OCI-LY7 (cell line): Measurements from ENCODE around the gene DOCK1. TPM values are rescaled to one million over a fixed set of nuclear protein-coding genes. Genes with fewer than 3 reads are reported as not detected.

Experiments used
- BruUV-seq: library from RNA; stranded (reverse); fragments of 400-500 nt; replicated peaks from 2 replicates; lab custom pipeline; 2021; lab: Mats Ljungman, UMichigan
- CTCF ChIA-PET: fragments of 300-600 bp; sonication (Branson Sonifier 250); formaldehyde crosslinking; loops from one replicate; lab custom pipeline; 2022; ENCODE audit warnings: antibody characterized with exemption; ENCODE audit not compliant: unreplicated experiment; lab: Charles Lee
- POLR2A ChIA-PET: fragments of 300-600 bp; sonication (Branson Sonifier 250); formaldehyde crosslinking; loops from one replicate; lab custom pipeline; 2022; ENCODE audit warnings: antibody characterized with exemption; lab: Charles Lee
- DNase-seq: peaks from one replicate; pipeline ENCODE4 v3.0.0-alpha.2; 2015; ENCODE audit warnings: low spot score
- H2AFZ ChIP-seq: fragments of 200-600 bp; sonication (generic), shearing (Covaris generic); 2 replicates; pipeline ENCODE4 v1.6.1; 2014; ENCODE audit warnings: mild to moderate bottlenecking, antibody characterized with exemption, low read length, moderate library complexity
- H3K27ac ChIP-seq: fragments of 200-600 bp; sonication (generic); 2 replicates; pipeline ENCODE4 v1.5.1; 2014; ENCODE audit warnings: mixed run types, low read depth, mild to moderate bottlenecking, moderate library complexity, low read length, inconsistent platforms; ENCODE audit not compliant: poor library complexity, severe bottlenecking
- H3K36me3 ChIP-seq: fragments of 200-600 bp; sonication (generic); 2 replicates; pipeline ENCODE4 v1.6.1; 2014; ENCODE audit warnings: mild to moderate bottlenecking, antibody characterized with exemption, low read length, moderate library complexity, mixed read lengths; ENCODE audit not compliant: insufficient read depth
- H3K4me1 ChIP-seq: fragments of 200-600 bp; sonication (generic); 2 replicates; pipeline ENCODE4 v1.5.1; 2014; ENCODE audit warnings: mild to moderate bottlenecking, low read length; ENCODE audit not compliant: insufficient read depth, poor library complexity, severe bottlenecking
- H3K4me2 ChIP-seq: fragments of 200-600 bp; sonication (generic); 2 replicates; pipeline ENCODE4 v1.6.1; 2014; ENCODE audit warnings: mild to moderate bottlenecking, low read length
- H3K4me3 ChIP-seq: fragments of 200-600 bp; sonication (generic); 2 replicates; pipeline ENCODE4 v1.5.1; 2014; ENCODE audit warnings: mild to moderate bottlenecking, low read depth, low read length; ENCODE audit not compliant: poor library complexity, severe bottlenecking
- H3K79me2 ChIP-seq: fragments of 200-600 bp; sonication (generic); 2 replicates; pipeline ENCODE4 v1.6.1; 2016; ENCODE audit warnings: low read depth, mild to moderate bottlenecking, low read length, moderate library complexity, mixed read lengths; ENCODE audit not compliant: insufficient read depth
- H3K9me2 ChIP-seq: fragments of 200-600 bp; sonication (generic); 2 replicates; pipeline ENCODE4 v1.6.1; 2016; ENCODE audit warnings: mild to moderate bottlenecking, low read length, mixed read lengths; ENCODE audit not compliant: insufficient read depth
- H3K9me3 ChIP-seq: fragments of 200-600 bp; sonication (generic); 2 replicates; pipeline ENCODE4 v1.6.1; 2014; ENCODE audit warnings: mild to moderate bottlenecking, mixed run types, low read length, mixed read lengths
- H4K20me1 ChIP-seq: fragments of 200-600 bp; sonication (generic); 2 replicates; pipeline ENCODE4 v1.6.1; 2014; ENCODE audit warnings: mild to moderate bottlenecking, antibody characterized with exemption, low read length, moderate library complexity, mixed read lengths; ENCODE audit not compliant: insufficient read depth
- EZH2phosphoT487 ChIP-seq: fragments of 200-600 bp; sonication (generic); IDR thresholded peaks from 2 replicates; pipeline ENCODE4 v1.6.1; 2018; ENCODE audit warnings: low read depth, borderline replicate concordance, mild to moderate bottlenecking, mixed run types, antibody characterized with exemption, low read length, moderate library complexity, mixed read lengths
- intact Hi-C: fragments of 100-400 bp; cut with micrococcal nuclease; formaldehyde crosslinking; loops from one replicate; pipeline ENCODE4 v1.10.0; 2022; ENCODE audit not compliant: unreplicated experiment
- total RNA-seq, 2 experiments: library from RNA; depleted of rRNA in 1 of 2; stranded (reverse); fragments of >200 nt in 1 of 2; shearing (Covaris generic) in 1 of 2; gene quantifications; 2 replicates each; pipeline ENCODE4 v1.2.3, GENCODE V29; 2014 to 2022
- TF ChIP-seq, protein P1 (sequence below): fragments of 200-600 bp; sonication (generic); conservative IDR thresholded peaks from 2 replicates; pipeline ENCODE4 v1.5.1; 2014; ENCODE audit warnings: mild to moderate bottlenecking, antibody characterized with exemption, low read length, moderate library complexity, mixed read lengths

The DOCK1 gene
- total RNA-seq, 2 experiments from 2014 or later = not detected

- Histone ChIP-seq H3K4me3 (no peak overlapping the region), H3K9me3 (peaks cover 20% of the 10 kb centered on the region), H3K79me2 (no peaks in the 10 kb centered on the region), H3K36me3 (no peaks in the 10 kb centered on the region), H3K4me1 (no peaks in the 10 kb centered on the region), H3K4me2 (no peak overlapping the region), H2AFZ (no peak overlapping the region), H3K27ac (no peak overlapping the region), H3K9me2 (no peaks in the 10 kb centered on the region), H4K20me1 (no peaks in the 10 kb centered on the region)
- intact Hi-C loops = no loop called here
- POLR2A ChIA-PET = interaction anchor here (0.6 kb wide), 1 partner anchor 31 kb away, joined by 3 read pairs; no protein-coding TSS in a partner anchor
- BruUV-seq = no TSS peak
- no peak for DNase-seq
- CTCF ChIA-PET = no interaction called here
- TF ChIP-seq EZH2phosphoT487 = no peak
- TF ChIP-seq, protein P1, sequence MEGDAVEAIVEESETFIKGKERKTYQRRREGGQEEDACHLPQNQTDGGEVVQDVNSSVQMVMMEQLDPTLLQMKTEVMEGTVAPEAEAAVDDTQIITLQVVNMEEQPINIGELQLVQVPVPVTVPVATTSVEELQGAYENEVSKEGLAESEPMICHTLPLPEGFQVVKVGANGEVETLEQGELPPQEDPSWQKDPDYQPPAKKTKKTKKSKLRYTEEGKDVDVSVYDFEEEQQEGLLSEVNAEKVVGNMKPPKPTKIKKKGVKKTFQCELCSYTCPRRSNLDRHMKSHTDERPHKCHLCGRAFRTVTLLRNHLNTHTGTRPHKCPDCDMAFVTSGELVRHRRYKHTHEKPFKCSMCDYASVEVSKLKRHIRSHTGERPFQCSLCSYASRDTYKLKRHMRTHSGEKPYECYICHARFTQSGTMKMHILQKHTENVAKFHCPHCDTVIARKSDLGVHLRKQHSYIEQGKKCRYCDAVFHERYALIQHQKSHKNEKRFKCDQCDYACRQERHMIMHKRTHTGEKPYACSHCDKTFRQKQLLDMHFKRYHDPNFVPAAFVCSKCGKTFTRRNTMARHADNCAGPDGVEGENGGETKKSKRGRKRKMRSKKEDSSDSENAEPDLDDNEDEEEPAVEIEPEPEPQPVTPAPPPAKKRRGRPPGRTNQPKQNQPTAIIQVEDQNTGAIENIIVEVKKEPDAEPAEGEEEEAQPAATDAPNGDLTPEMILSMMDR = no peak
These were observed 51.5 kb downstream of the DOCK1 start for GRCh38 chr10:126956712-126957108.

DNA sequence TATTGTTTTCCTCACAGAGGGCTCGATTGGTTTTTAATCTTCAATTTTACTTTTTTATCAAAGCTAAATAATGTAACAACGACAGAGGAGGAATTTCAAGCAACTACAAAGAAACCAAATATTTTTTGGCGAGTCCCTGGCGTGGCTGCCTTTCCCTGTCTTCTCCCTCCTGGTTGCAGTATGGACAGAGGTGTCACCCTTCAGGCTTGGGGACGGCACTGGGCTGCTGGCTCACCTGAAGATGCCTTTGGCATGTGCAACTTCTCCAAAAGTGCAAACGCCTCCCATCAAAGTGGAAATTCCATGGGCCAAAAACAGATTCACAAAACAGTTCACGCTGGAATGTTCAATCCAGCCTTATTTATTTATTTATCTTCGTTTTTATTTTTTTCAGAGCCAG is 51.9 kb downstream of the DOCK1 start:
- no peak overlapping the region for H2AFZ ChIP-seq
- BruUV-seq = no TSS peak
- DNase-seq = no peak
- CTCF ChIA-PET = no interaction called here
- H3K4me1 ChIP-seq = no peaks in the 10 kb centered on the region
- no peaks in the 10 kb centered on the region for H3K9me2 ChIP-seq
- no peaks in the 10 kb centered on the region for H4K20me1 ChIP-seq
- no peaks in the 10 kb centered on the region for H3K79me2 ChIP-seq
- intact Hi-C loops = no loop called here
- H3K4me2 ChIP-seq = no peak overlapping the region
- H3K27ac ChIP-seq = no peak overlapping the region
- H3K9me3 ChIP-seq = peaks cover 18% of the 10 kb centered on the region
- H3K36me3 ChIP-seq = no peaks in the 10 kb centered on the region
- POLR2A ChIA-PET = interaction anchor here (0.6 kb wide), 1 partner anchor 31 kb away, joined by 3 read pairs; no protein-coding TSS in a partner anchor
- TF ChIP-seq, protein P1 = no peak
- TF ChIP-seq EZH2phosphoT487 = no peak
- no peak overlapping the region for H3K4me3 ChIP-seq

DNA sequence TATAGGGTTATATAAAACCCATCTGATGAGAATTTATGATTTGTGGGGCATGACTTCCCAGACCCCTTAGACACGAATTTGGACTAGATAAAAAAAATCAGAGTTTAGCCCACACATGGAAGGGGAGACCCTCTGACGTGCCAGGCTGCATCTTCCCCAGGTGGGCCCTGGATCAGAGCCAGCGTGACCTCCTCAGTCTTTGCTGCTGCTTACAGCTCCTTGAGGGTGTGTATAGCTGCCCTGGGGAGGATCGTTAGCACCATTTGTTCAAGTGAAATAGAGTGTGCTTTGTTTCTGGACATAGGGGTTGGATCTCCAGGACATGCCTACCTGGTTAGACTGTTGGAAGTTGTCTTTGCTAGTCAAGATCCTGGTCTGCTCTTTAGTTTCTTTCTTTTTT is 54.2 kb downstream of the DOCK1 start:
- Histone ChIP-seq H3K9me3 (no peaks in the 10 kb centered on the region), H3K4me1 (no peaks in the 10 kb centered on the region), H3K36me3 (no peaks in the 10 kb centered on the region), H2AFZ (no peak overlapping the region), H3K9me2 (no peaks in the 10 kb centered on the region), H3K4me2 (no peak overlapping the region), H4K20me1 (no peaks in the 10 kb centered on the region), H3K27ac (no peak overlapping the region), H3K79me2 (no peaks in the 10 kb centered on the region), H3K4me3 (no peak overlapping the region)
- ChIA-PET POLR2A (no interaction called here), CTCF (no interaction called here)
- TF ChIP-seq, protein P1 = no peak
- TF ChIP-seq EZH2phosphoT487 = no peak
- intact Hi-C loops = no loop called here
- no TSS peak for BruUV-seq
- DNase-seq = no peak
